ENCODE data around the gene TTC1. TPM values are rescaled to one million over a fixed set of nuclear protein-coding genes. Genes with fewer than 3 reads are reported as not detected.

Gene TTC1
- total RNA-seq, 6 experiments from 2014 or later, result 63.9 to 76.0 (median 70.6) TPM

- no peak overlapping the region for H3K4me3 Mint-ChIP-seq
- H3K9me3 Mint-ChIP-seq, result no peaks in the 10 kb centered on the region
- no peaks in the 10 kb centered on the region for H3K4me1 Mint-ChIP-seq (ENCODE audit: low read depth)
- no peak overlapping the region for H3K27ac Mint-ChIP-seq
- no peak for DNase-seq
- no peaks in the 10 kb centered on the region for H3K27me3 Mint-ChIP-seq (ENCODE audit: insufficient read depth)
- H3K36me3 Mint-ChIP-seq (ENCODE audit: low read depth), result peaks cover 15% of the 10 kb centered on the region
- TF ChIP-seq CTCF (IDR thresholded peaks at IDR 0.05), result no peak
Observed at GRCh38 chr5:160036243-160036642, 27.3 kb downstream of the TTC1 start.

- H3K4me1 Mint-ChIP-seq (ENCODE audit: low read depth), result no peaks in the 10 kb centered on the region
- no peak overlapping the region for H3K27ac Mint-ChIP-seq
- DNase-seq, result no peak
- H3K36me3 Mint-ChIP-seq (ENCODE audit: low read depth), result peaks cover 14% of the 10 kb centered on the region
- no peak for TF ChIP-seq CTCF (IDR thresholded peaks at IDR 0.05)
- H3K4me3 Mint-ChIP-seq, result no peak overlapping the region
- no peaks in the 10 kb centered on the region for H3K9me3 Mint-ChIP-seq
- H3K27me3 Mint-ChIP-seq (ENCODE audit: insufficient read depth), result no peaks in the 10 kb centered on the region
Observed at GRCh38 chr5:160036884-160037283, 27.9 kb downstream of the TTC1 start.

GRCh38 chr5:160039810-160040470 lies 31.0 kb downstream of the TTC1 start:
- Mint-ChIP-seq H3K36me3 (ENCODE audit: low read depth) (peaks cover 19% of the 10 kb centered on the region), H3K4me1 (ENCODE audit: low read depth) (peaks cover 10% of the 10 kb centered on the region), H3K4me3 (no peak overlapping the region), H3K27ac (peak overlapping the region; percentile 31; the same call in 1 of the 2 replicates), H3K9me3 (no peaks in the 10 kb centered on the region), H3K27me3 (ENCODE audit: insufficient read depth) (0 out of 2 replicates have a peak, but pooled peaks cover 1% of the 10 kb centered on the region)
- no peak for TF ChIP-seq CTCF (IDR thresholded peaks at IDR 0.05)
- no peak for DNase-seq

GRCh38 chr5:160040471-160040835 lies 31.5 kb downstream of the TTC1 start:
- Mint-ChIP-seq H3K36me3 (ENCODE audit: low read depth) (peaks cover 21% of the 10 kb centered on the region), H3K27me3 (ENCODE audit: insufficient read depth) (0 out of 2 replicates have a peak, but pooled peaks cover 1% of the 10 kb centered on the region), H3K27ac (no peak overlapping the region; the same call in 1 of the 2 replicates), H3K9me3 (no peaks in the 10 kb centered on the region), H3K4me1 (ENCODE audit: low read depth) (peaks cover 13% of the 10 kb centered on the region), H3K4me3 (no peak overlapping the region)
- no peak for DNase-seq
- no peak for TF ChIP-seq CTCF (IDR thresholded peaks at IDR 0.05)

- H3K9me3 Mint-ChIP-seq, result no peaks in the 10 kb centered on the region
- 0 out of 2 replicates have a peak, but pooled peaks cover 1% of the 10 kb centered on the region for H3K27me3 Mint-ChIP-seq (ENCODE audit: insufficient read depth)
- H3K4me3 Mint-ChIP-seq, result no peak overlapping the region
- no peak for TF ChIP-seq CTCF (IDR thresholded peaks at IDR 0.05)
- H3K36me3 Mint-ChIP-seq (ENCODE audit: low read depth), result peaks cover 30% of the 10 kb centered on the region
- H3K4me1 Mint-ChIP-seq (ENCODE audit: low read depth), result peaks cover 13% of the 10 kb centered on the region
- no peak for DNase-seq
- no peak overlapping the region for H3K27ac Mint-ChIP-seq
Observed at GRCh38 chr5:160042671-160043070, 33.7 kb downstream of the TTC1 start.
